ENCODE measurements around the gene STOM.

Gene STOM

GRCh38 chr9:121333950-121334773 is 35.9 kb downstream of the STOM start:
- POLR2A ChIA-PET, result no interaction called here
- TF ChIP-seq BHLHE40 (IDR thresholded peaks at IDR 0.05; ENCODE audit: borderline replicate concordance) (no peak), ZNF384 (IDR thresholded peaks at IDR 0.05) (no peak), ELF4 (IDR thresholded peaks at IDR 0.05) (no peak), SUZ12 (IDR thresholded peaks at IDR 0.05) (no peak), FOXK2 (IDR thresholded peaks at IDR 0.05) (no peak), ARNT (IDR thresholded peaks at IDR 0.05) (no peak), FOXM1 (IDR thresholded peaks at IDR 0.05; ENCODE audit: borderline replicate concordance) (no peak), FOXA1 (IDR thresholded peaks at IDR 0.05) (no peak), HDGF (IDR thresholded peaks at IDR 0.05; ENCODE audit: borderline replicate concordance) (no peak), SP1 (IDR thresholded peaks at IDR 0.05) (no peak), TARDBP (IDR thresholded peaks at IDR 0.05) (no peak), CTBP1 (IDR thresholded peaks at IDR 0.05; ENCODE audit: borderline replicate concordance) (no peak)
- CTCF ChIA-PET, result interaction anchor here (0.6 kb wide), 1 partner anchor 56 kb away, joined by 3 read pairs; no protein-coding TSS in a partner anchor
- no peak for DNase-seq (ENCODE audit: extremely low spot score)

- DNase-seq (ENCODE audit: extremely low spot score), result no peak
- ChIA-PET CTCF (interaction anchor here (0.6 to 0.9 kb wide), 2 partner anchors 11 to 12 kb away, joined by 3 to 4 read pairs; no protein-coding TSS in a partner anchor), POLR2A (interaction anchor here (1.2 kb wide), 1 partner anchor 41 kb away, joined by 3 read pairs; no protein-coding TSS in a partner anchor)
- TF ChIP-seq FOXA1 (IDR thresholded peaks at IDR 0.05) (no peak), ZNF384 (IDR thresholded peaks at IDR 0.05) (no peak), TARDBP (IDR thresholded peaks at IDR 0.05) (no peak), L3MBTL2 (conservative IDR thresholded peaks at IDR 0.05) (no peak), FOXK2 (IDR thresholded peaks at IDR 0.05) (no peak), ELF4 (IDR thresholded peaks at IDR 0.05) (no peak), ARNT (IDR thresholded peaks at IDR 0.05) (no peak), HDGF (IDR thresholded peaks at IDR 0.05; ENCODE audit: borderline replicate concordance) (no peak), BHLHE40 (IDR thresholded peaks at IDR 0.05; ENCODE audit: borderline replicate concordance) (no peak), LEF1 (IDR thresholded peaks at IDR 0.05; ENCODE audit: borderline replicate concordance) (no peak), PKNOX1 (IDR thresholded peaks at IDR 0.05) (no peak), CTBP1 (IDR thresholded peaks at IDR 0.05; ENCODE audit: borderline replicate concordance) (no peak), NFRKB (IDR thresholded peaks at IDR 0.05) (no peak)
These were observed 37.9 kb downstream of the STOM start for GRCh38 chr9:121331992-121332685.

- DNase-seq (ENCODE audit: extremely low spot score), result no peak
- POLR2A ChIA-PET, result interaction anchor here (1.2 kb wide), 1 partner anchor 41 kb away, joined by 3 read pairs; no protein-coding TSS in a partner anchor
- TF ChIP-seq L3MBTL2 (conservative IDR thresholded peaks at IDR 0.05), result no peak
- no peak for TF ChIP-seq CTBP1 (IDR thresholded peaks at IDR 0.05; ENCODE audit: borderline replicate concordance)
- TF ChIP-seq FOXM1 (IDR thresholded peaks at IDR 0.05; ENCODE audit: borderline replicate concordance), result no peak
- CTCF ChIA-PET, result interaction anchor here (0.9 kb wide), 1 partner anchor 12 kb away, joined by 3 read pairs; no protein-coding TSS in a partner anchor
These were observed 38.5 kb downstream of the STOM start for GRCh38 chr9:121331549-121331948.

GRCh38 chr9:121328876-121329681 is 41.0 kb downstream of the STOM start:
- no peak for DNase-seq (ENCODE audit: extremely low spot score)
- ChIA-PET CTCF (no interaction called here), POLR2A (no interaction called here)
- TF ChIP-seq ARNT (IDR thresholded peaks at IDR 0.05) (no peak), PKNOX1 (IDR thresholded peaks at IDR 0.05) (no peak), FOXK2 (IDR thresholded peaks at IDR 0.05) (no peak), ELF4 (IDR thresholded peaks at IDR 0.05) (no peak), FOXM1 (IDR thresholded peaks at IDR 0.05; ENCODE audit: borderline replicate concordance) (no peak), BHLHE40 (IDR thresholded peaks at IDR 0.05; ENCODE audit: borderline replicate concordance) (no peak), NFRKB (IDR thresholded peaks at IDR 0.05) (no peak), CTBP1 (IDR thresholded peaks at IDR 0.05; ENCODE audit: borderline replicate concordance) (no peak), L3MBTL2 (conservative IDR thresholded peaks at IDR 0.05) (no peak), ZNF384 (IDR thresholded peaks at IDR 0.05) (no peak), SP1 (IDR thresholded peaks at IDR 0.05) (no peak), FOXA1 (IDR thresholded peaks at IDR 0.05) (no peak), HDGF (IDR thresholded peaks at IDR 0.05; ENCODE audit: borderline replicate concordance) (no peak), TARDBP (IDR thresholded peaks at IDR 0.05) (no peak), SUZ12 (IDR thresholded peaks at IDR 0.05) (no peak)

- TF ChIP-seq ELF4 (IDR thresholded peaks at IDR 0.05) (no peak), LEF1 (IDR thresholded peaks at IDR 0.05; ENCODE audit: borderline replicate concordance) (no peak), PKNOX1 (IDR thresholded peaks at IDR 0.05) (no peak), ARNT (IDR thresholded peaks at IDR 0.05) (no peak), SP1 (IDR thresholded peaks at IDR 0.05) (no peak), SUZ12 (IDR thresholded peaks at IDR 0.05) (no peak), CTBP1 (IDR thresholded peaks at IDR 0.05; ENCODE audit: borderline replicate concordance) (no peak), FOXM1 (IDR thresholded peaks at IDR 0.05; ENCODE audit: borderline replicate concordance) (no peak), BHLHE40 (IDR thresholded peaks at IDR 0.05; ENCODE audit: borderline replicate concordance) (no peak), FOXK2 (IDR thresholded peaks at IDR 0.05) (no peak), ZNF384 (IDR thresholded peaks at IDR 0.05) (no peak), NFRKB (IDR thresholded peaks at IDR 0.05) (no peak), FOXA1 (IDR thresholded peaks at IDR 0.05) (no peak)
- DNase-seq (ENCODE audit: extremely low spot score), result no peak
- CTCF ChIA-PET, result no interaction called here
- POLR2A ChIA-PET, result no interaction called here
These were observed 41.6 kb downstream of the STOM start for GRCh38 chr9:121328476-121328875.

All from HEK293T (cell line).